HepG2 (cell line): Measurements from ENCODE around the gene AUTS2. TPM values are rescaled to one million over a fixed set of nuclear protein-coding genes. Genes with fewer than 3 reads are reported as not detected.

ENCODE experiments used
- ATAC-seq: fragments of 200-7000 bp; cut with Tn5 transposase; 3 replicates; pipeline ENCODE4 v1.9.1; 2020; ENCODE audit warnings: mild to moderate bottlenecking, moderate library complexity
- BruUV-seq: library from RNA; stranded (reverse); fragments of 400-500 nt; replicated peaks from 2 replicates; lab custom pipeline; 2021; lab: Mats Ljungman, UMichigan
- CTCF ChIA-PET: fragments of 300-600 bp; formaldehyde crosslinking; extraction: SDS; loops from one replicate; lab custom pipeline; 2021; ENCODE audit warnings: low total read pairs, inconsistent platforms, low intra/inter-chr PET ratio; lab: Yijun Ruan, JAX
- POLR2A ChIA-PET: fragments of 350-600 bp; sonication (Branson Sonifier 250); formaldehyde crosslinking; loops from one replicate; lab custom pipeline; 2020; ENCODE audit warnings: antibody characterized with exemption, inconsistent platforms; lab: Yijun Ruan, JAX
- DNase-seq: peaks from one replicate; pipeline ENCODE4 v3.0.0-alpha.2; 2015; ENCODE audit warnings: low spot score
- FAIRE-seq: peaks from 3 replicates; lab custom pipeline; 2011; peaks lifted over from hg19 to GRCh38; lab: Jason Lieb, UNC
- H2AFZ ChIP-seq: one replicate; pipeline ENCODE4 v1.6.1; 2011; ENCODE audit warnings: low read length, inconsistent platforms
- H3K27ac ChIP-seq: fragments of 300-600 bp; 3 replicates; pipeline ENCODE4 v1.8.0; 2011; ENCODE audit warnings: mixed run types, mild to moderate bottlenecking, mixed read lengths, low read length, inconsistent platforms; ENCODE audit not compliant: insufficient read depth; ENCODE audit errors: extremely low read length
- H3K27me3 ChIP-seq, 2 experiments: fragments of 200-600 bp in 1 of 2; 2 replicates in 1 of 2; 3 replicates in 1 of 2; pipeline versions ENCODE4 v1.6.0 to v1.8.0; 2011; ENCODE audit warnings: low read length in 2 of 2, mild to moderate bottlenecking in 2 of 2, moderate library complexity in 2 of 2, inconsistent platforms in 1 of 2; ENCODE audit not compliant: insufficient read depth in 2 of 2, control insufficient read depth in 1 of 2
- H3K36me3 ChIP-seq, 2 experiments: fragments of 200-600 bp in 1 of 2; replicated peaks in 1 of 2; 2 replicates in 1 of 2; 3 replicates in 1 of 2; pipeline versions ENCODE4 v1.5.1 to v1.8.0; 2011; ENCODE audit warnings: low read length in 2 of 2, inconsistent platforms in 1 of 2; ENCODE audit not compliant: insufficient read depth in 2 of 2, control insufficient read depth in 1 of 2
- H3K4me1 ChIP-seq: 2 replicates; pipeline ENCODE4 v1.5.1; 2012; ENCODE audit warnings: low read length, inconsistent platforms; ENCODE audit not compliant: insufficient read depth
- H3K4me2 ChIP-seq: 2 replicates; pipeline ENCODE4 v1.6.0; 2011; ENCODE audit warnings: low read depth, low read length, inconsistent platforms
- H3K4me3 ChIP-seq, 3 experiments: fragments of 200-600 bp in 1 of 3; sonication (generic), shearing (Covaris generic) in 1 of 3; replicated peaks in 1 of 3; 2 replicates each; pipeline ENCODE4 v1.5.1; 2011 to 2016; ENCODE audit warnings: low read length in 3 of 3, inconsistent platforms in 2 of 3, low read depth in 2 of 3, mild to moderate bottlenecking in 2 of 3, control low read depth in 1 of 3, mixed read lengths in 1 of 3; ENCODE audit not compliant: insufficient read depth in 1 of 3
- H3K79me2 ChIP-seq: one replicate; pipeline ENCODE4 v1.6.1; 2011; ENCODE audit warnings: low read length, inconsistent platforms; ENCODE audit not compliant: insufficient read depth
- H3K9ac ChIP-seq: 2 replicates; pipeline ENCODE4 v1.6.0; 2011; ENCODE audit warnings: mild to moderate bottlenecking, low read depth, low read length, inconsistent platforms; ENCODE audit not compliant: insufficient read depth
- H3K9me3 ChIP-seq: 2 replicates; pipeline ENCODE4 v1.5.1; 2012; ENCODE audit warnings: mild to moderate bottlenecking, low read length
- H4K20me1 ChIP-seq: 2 replicates; pipeline ENCODE4 v1.6.0; 2011; ENCODE audit warnings: inconsistent platforms, mild to moderate bottlenecking, low read length, moderate library complexity; ENCODE audit not compliant: insufficient read depth
- GTF3A ChIP-seq: sonication (generic); formaldehyde crosslinking; conservative IDR thresholded peaks from 2 replicates; pipeline ENCODE4 v1.4.0; 2020; ENCODE audit warnings: mild to moderate bottlenecking, missing genetic modification reagents
- RFXANK ChIP-seq: IDR thresholded peaks from 2 replicates; pipeline ENCODE4 v1.6.1; 2016
- SIN3B ChIP-seq: fragments of 150-350 bp; IDR thresholded peaks from 2 replicates; pipeline ENCODE4 v1.6.1; 2014; ENCODE audit warnings: low read length
- U2AF2 ChIP-seq: fragments of 200-400 bp; formaldehyde crosslinking; IDR thresholded peaks from 2 replicates; pipeline ENCODE4 v1.6.1; 2017; ENCODE audit warnings: low read depth, mild to moderate bottlenecking, low read length
- ZMYM3 ChIP-seq: sonication (generic); formaldehyde crosslinking; IDR thresholded peaks from 2 replicates; pipeline ENCODE4 v1.5.1; 2020; ENCODE audit warnings: mild to moderate bottlenecking, missing genetic modification reagents
- ZNF556 ChIP-seq: sonication (generic); formaldehyde crosslinking; IDR thresholded peaks from 2 replicates; pipeline ENCODE4 v1.4.0; 2020; ENCODE audit warnings: mild to moderate bottlenecking, missing genetic modification reagents, borderline replicate concordance
- WGBS: methylation state at CpG from one replicate; pipeline ENCODE4 v1.1.6; 2017; ENCODE audit warnings: low lambda C conversion rate; 5-methylcytosine and 5-hydroxymethylcytosine counted together
- in situ Hi-C: cut with HindIII; loops from 2 replicates; pipeline ENCODE4 v1.10.0; 2017; ENCODE audit warnings: low pct_unique_long_range_greater_than_20kb; ENCODE audit not compliant: extremely low pct_ligation_motif_present
- intact Hi-C: fragments of 100-400 bp; cut with micrococcal nuclease; formaldehyde crosslinking; loops from one replicate; pipeline ENCODE4 v1.10.0; 2022; ENCODE audit not compliant: unreplicated experiment
- polyA plus RNA-seq, 8 experiments: library from polyadenylated mRNA; depleted of rRNA in 3 of 8; stranded (reverse) in 7 of 8; unstranded in 1 of 8; fragments of >200 nt; fragmentation: Illumina TruSeq in 4 of 8; extraction: Trizol in 4 of 8; gene quantifications; 2 replicates each; pipeline versions ENCODE4 v1.2.1 to v1.2.3, GENCODE V29; 2011 to 2016; ENCODE audit warnings: low read depth in 4 of 8, missing spikeins in 1 of 8, mixed read lengths in 1 of 8; ENCODE audit not compliant: insufficient read depth in 1 of 8
- total RNA-seq, 5 experiments: library from RNA; depleted of rRNA; stranded (reverse); fragments of >200 nt; fragmentation: Illumina TruSeq; extraction: Trizol; gene quantifications; 2 replicates each; pipeline ENCODE4 v1.2.3, GENCODE V29; 2016; ENCODE audit warnings: low read depth in 1 of 5
- TF ChIP-seq, protein P1 (sequence below): sonication (generic); formaldehyde crosslinking; IDR thresholded peaks from 2 replicates; pipeline ENCODE4 v1.4.0; 2020; ENCODE audit warnings: missing genetic modification reagents
- TF ChIP-seq, protein P2 (sequence below): sonication (generic); formaldehyde crosslinking; IDR thresholded peaks from 2 replicates; pipeline ENCODE4 v1.4.0; 2020; ENCODE audit warnings: low read depth, missing genetic modification reagents
- TF ChIP-seq, protein P3 (sequence below): sonication (generic); formaldehyde crosslinking; IDR thresholded peaks from 2 replicates; pipeline ENCODE4 v1.4.0; 2020; ENCODE audit warnings: missing genetic modification reagents, mild to moderate bottlenecking, borderline replicate concordance
- TF ChIP-seq, protein P4 (sequence below): sonication (generic); formaldehyde crosslinking; IDR thresholded peaks from 2 replicates; pipeline ENCODE4 v1.5.1; 2020; ENCODE audit warnings: mild to moderate bottlenecking, missing genetic modification reagents, borderline replicate concordance

AUTS2 gene
- total and polyA plus RNA-seq, 2 of the 13 experiments (the other 11 are each of a cell fraction or from before 2014, with no cell fraction given), result 0.38 TPM; not detected in 1

DNA sequence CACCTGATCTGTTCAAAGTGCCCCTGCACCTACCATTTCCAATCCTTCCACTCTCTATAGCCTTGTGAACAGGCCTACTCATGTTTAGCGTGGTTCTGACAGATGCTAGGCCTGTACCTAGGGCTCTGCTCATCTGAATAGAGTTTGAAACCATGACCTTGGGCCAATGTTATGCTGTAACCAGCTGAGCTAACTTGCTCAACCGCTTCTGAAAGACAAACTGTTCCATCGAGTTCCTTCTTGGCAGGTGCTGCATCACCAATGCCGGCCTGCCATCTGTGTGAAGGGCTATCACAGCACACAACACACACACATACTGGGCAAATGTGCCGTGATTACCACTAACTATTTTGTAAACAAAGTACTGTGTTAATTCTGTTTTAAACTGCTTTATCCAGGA, 1114.7 kb downstream of the AUTS2 start:
- ATAC-seq (no peak; the same call in 2 of the 3 replicates), DNase-seq (no peak), FAIRE-seq (no peak)
- BruUV-seq, result no TSS peak
- Histone ChIP-seq H2AFZ (no peak overlapping the region), H3K27me3 (no peaks in the 10 kb centered on the region), H3K4me3 (no peak overlapping the region), H3K4me1 (no peaks in the 10 kb centered on the region), H3K9ac (no peak overlapping the region), H4K20me1 (no peaks in the 10 kb centered on the region), H3K79me2 (no peaks in the 10 kb centered on the region), H3K4me2 (no peak overlapping the region), H3K27ac (no peak overlapping the region), H3K9me3 (no peaks in the 10 kb centered on the region), H3K36me3 (no peaks in the 10 kb centered on the region)
- intact Hi-C loops, result loop anchor here (10.0 kb wide), 1 partner anchor 1058 kb away; no protein-coding TSS in a partner anchor
- in situ Hi-C loops, result no loop called here
- 20% methylated on average over 5 of the region's 5 CpGs for WGBS
- POLR2A ChIA-PET, result no interaction called here
- CTCF ChIA-PET, result no interaction called here
- TF ChIP-seq SIN3B (no peak), U2AF2 (no peak), ZMYM3 (no peak), GTF3A (no peak), ZNF556 (CRISPR knock-in tag) (no peak), RFXANK (CRISPR knock-in tag) (no peak)
- TF ChIP-seq, protein P1, sequence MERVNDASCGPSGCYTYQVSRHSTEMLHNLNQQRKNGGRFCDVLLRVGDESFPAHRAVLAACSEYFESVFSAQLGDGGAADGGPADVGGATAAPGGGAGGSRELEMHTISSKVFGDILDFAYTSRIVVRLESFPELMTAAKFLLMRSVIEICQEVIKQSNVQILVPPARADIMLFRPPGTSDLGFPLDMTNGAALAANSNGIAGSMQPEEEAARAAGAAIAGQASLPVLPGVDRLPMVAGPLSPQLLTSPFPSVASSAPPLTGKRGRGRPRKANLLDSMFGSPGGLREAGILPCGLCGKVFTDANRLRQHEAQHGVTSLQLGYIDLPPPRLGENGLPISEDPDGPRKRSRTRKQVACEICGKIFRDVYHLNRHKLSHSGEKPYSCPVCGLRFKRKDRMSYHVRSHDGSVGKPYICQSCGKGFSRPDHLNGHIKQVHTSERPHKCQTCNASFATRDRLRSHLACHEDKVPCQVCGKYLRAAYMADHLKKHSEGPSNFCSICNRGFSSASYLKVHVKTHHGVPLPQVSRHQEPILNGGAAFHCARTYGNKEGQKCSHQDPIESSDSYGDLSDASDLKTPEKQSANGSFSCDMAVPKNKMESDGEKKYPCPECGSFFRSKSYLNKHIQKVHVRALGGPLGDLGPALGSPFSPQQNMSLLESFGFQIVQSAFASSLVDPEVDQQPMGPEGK (CRISPR knock-in tag), result no peak
- TF ChIP-seq, protein P2, sequence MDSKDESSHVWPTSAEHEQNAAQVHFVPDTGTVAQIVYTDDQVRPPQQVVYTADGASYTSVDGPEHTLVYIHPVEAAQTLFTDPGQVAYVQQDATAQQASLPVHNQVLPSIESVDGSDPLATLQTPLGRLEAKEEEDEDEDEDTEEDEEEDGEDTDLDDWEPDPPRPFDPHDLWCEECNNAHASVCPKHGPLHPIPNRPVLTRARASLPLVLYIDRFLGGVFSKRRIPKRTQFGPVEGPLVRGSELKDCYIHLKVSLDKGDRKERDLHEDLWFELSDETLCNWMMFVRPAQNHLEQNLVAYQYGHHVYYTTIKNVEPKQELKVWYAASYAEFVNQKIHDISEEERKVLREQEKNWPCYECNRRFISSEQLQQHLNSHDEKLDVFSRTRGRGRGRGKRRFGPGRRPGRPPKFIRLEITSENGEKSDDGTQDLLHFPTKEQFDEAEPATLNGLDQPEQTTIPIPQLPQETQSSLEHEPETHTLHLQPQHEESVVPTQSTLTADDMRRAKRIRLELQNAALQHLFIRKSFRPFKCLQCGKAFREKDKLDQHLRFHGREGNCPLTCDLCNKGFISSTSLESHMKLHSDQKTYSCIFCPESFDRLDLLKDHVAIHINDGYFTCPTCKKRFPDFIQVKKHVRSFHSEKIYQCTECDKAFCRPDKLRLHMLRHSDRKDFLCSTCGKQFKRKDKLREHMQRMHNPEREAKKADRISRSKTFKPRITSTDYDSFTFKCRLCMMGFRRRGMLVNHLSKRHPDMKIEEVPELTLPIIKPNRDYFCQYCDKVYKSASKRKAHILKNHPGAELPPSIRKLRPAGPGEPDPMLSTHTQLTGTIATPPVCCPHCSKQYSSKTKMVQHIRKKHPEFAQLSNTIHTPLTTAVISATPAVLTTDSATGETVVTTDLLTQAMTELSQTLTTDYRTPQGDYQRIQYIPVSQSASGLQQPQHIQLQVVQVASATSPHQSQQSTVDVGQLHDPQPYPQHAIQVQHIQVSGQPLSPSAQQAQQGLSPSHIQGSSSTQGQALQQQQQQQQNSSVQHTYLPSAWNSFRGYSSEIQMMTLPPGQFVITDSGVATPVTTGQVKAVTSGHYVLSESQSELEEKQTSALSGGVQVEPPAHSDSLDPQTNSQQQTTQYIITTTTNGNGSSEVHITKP (CRISPR knock-in tag), result no peak
- TF ChIP-seq, protein P3, sequence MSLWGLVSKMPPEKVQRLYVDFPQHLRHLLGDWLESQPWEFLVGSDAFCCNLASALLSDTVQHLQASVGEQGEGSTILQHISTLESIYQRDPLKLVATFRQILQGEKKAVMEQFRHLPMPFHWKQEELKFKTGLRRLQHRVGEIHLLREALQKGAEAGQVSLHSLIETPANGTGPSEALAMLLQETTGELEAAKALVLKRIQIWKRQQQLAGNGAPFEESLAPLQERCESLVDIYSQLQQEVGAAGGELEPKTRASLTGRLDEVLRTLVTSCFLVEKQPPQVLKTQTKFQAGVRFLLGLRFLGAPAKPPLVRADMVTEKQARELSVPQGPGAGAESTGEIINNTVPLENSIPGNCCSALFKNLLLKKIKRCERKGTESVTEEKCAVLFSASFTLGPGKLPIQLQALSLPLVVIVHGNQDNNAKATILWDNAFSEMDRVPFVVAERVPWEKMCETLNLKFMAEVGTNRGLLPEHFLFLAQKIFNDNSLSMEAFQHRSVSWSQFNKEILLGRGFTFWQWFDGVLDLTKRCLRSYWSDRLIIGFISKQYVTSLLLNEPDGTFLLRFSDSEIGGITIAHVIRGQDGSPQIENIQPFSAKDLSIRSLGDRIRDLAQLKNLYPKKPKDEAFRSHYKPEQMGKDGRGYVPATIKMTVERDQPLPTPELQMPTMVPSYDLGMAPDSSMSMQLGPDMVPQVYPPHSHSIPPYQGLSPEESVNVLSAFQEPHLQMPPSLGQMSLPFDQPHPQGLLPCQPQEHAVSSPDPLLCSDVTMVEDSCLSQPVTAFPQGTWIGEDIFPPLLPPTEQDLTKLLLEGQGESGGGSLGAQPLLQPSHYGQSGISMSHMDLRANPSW (CRISPR knock-in tag), result no peak
- TF ChIP-seq, protein P4, sequence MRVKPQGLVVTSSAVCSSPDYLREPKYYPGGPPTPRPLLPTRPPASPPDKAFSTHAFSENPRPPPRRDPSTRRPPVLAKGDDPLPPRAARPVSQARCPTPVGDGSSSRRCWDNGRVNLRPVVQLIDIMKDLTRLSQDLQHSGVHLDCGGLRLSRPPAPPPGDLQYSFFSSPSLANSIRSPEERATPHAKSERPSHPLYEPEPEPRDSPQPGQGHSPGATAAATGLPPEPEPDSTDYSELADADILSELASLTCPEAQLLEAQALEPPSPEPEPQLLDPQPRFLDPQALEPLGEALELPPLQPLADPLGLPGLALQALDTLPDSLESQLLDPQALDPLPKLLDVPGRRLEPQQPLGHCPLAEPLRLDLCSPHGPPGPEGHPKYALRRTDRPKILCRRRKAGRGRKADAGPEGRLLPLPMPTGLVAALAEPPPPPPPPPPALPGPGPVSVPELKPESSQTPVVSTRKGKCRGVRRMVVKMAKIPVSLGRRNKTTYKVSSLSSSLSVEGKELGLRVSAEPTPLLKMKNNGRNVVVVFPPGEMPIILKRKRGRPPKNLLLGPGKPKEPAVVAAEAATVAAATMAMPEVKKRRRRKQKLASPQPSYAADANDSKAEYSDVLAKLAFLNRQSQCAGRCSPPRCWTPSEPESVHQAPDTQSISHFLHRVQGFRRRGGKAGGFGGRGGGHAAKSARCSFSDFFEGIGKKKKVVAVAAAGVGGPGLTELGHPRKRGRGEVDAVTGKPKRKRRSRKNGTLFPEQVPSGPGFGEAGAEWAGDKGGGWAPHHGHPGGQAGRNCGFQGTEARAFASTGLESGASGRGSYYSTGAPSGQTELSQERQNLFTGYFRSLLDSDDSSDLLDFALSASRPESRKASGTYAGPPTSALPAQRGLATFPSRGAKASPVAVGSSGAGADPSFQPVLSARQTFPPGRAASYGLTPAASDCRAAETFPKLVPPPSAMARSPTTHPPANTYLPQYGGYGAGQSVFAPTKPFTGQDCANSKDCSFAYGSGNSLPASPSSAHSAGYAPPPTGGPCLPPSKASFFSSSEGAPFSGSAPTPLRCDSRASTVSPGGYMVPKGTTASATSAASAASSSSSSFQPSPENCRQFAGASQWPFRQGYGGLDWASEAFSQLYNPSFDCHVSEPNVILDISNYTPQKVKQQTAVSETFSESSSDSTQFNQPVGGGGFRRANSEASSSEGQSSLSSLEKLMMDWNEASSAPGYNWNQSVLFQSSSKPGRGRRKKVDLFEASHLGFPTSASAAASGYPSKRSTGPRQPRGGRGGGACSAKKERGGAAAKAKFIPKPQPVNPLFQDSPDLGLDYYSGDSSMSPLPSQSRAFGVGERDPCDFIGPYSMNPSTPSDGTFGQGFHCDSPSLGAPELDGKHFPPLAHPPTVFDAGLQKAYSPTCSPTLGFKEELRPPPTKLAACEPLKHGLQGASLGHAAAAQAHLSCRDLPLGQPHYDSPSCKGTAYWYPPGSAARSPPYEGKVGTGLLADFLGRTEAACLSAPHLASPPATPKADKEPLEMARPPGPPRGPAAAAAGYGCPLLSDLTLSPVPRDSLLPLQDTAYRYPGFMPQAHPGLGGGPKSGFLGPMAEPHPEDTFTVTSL (CRISPR knock-in tag), result no peak
